HG02642 (cell line): ENCODE measurements around the gene NR1I3.
"Not testable (repeated sequence)": the region's sequence is repeated elsewhere in the genome, so short reads cannot be mapped to it uniquely, and the experiment has no call there.

ENCODE experiments used
- ATAC-seq: cut with Tn5 transposase; IDR thresholded peaks from one replicate; pipeline ENCODE4 v1.9.1; 2021; ENCODE audit warnings: mild to moderate bottlenecking; ENCODE audit not compliant: unreplicated experiment, poor library complexity

Gene NR1I3

DNA sequence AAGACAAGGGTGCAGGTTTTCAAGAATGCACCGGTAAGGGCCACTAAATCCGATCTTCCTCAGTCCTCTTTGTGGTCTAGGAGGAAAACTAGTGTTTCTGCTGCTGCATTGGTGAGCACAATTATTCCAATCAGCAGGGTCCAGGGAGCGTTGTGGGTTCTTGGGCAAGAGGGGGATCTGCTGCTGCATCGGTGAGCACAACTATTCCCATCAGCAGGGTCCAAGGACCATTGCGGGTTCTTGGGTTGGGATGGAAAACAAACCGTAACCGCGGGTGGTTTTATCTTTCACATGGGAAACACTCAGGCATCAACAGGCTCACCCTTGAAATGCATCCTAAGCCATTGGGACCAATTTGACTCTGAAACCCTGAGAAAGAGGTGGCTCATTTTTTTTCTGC lies 13.6 kb upstream of the NR1I3 start:
- ATAC-seq = no peak

DNA sequence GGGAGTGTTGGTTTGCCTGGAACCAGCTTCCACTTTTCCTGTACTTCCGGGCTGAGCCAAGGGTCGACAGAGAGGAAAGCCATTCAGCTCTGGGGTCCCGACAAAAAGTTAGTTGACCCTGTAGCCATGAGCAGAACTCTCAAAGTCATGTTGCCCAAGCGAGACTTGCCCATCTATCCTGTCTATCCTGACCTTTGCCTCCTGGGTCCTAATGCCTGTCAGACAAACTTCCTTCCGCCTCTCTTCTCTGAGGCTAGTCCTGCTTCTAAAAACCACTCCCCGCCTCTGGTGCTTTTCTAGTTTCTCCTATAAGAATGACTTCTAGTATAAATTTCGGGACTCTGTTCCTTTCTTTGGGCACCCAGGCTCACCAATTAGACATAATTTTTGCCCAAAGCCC lies 12.8 kb upstream of the NR1I3 start:
- ATAC-seq = no peak

DNA sequence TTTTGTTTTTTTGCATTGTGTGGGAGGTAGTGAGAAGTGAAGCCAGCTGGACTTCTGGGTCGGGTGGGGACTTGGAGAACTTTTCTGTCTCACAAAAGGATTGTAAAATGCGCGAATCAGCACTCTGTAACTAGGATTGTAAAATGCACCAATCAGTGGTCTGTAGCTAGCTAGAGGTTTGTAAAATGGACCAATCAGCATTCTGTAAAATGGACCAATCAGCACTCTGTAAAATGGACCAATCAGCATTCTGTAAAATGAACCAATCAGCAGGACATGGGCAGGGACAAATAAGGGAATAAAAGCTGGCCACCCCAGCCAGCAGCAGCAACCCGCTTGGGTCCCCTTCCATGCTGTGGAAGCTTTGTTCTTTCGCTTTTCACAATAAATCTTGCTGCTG lies 12.1 kb upstream of the NR1I3 start:
- not testable (repeated sequence) for ATAC-seq

DNA sequence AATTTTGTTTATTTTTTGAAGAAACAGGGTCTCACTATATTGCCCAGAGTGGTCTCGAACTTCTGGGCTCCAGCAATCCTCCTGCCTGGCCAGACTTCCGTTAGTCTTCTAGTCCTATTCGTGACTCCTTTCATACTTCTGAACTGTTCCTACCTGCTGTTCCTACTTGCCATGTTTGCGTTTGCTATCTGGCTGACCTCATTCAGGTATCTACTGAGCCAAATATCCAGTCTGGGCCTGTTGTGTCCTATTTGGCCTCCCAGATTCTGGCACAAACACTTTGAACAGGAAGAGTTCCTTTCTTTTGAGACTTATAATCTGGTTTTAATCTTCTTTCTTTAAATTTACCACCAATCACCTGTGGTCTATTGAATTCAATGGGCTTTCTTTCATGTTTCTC lies 6.9 kb upstream of the NR1I3 start:
- ATAC-seq = no peak

- no peak for ATAC-seq
Observed at GRCh38 chr1:161242313-161242712, 4.3 kb upstream of the NR1I3 start.

- no peak for ATAC-seq
Observed at GRCh38 chr1:161241682-161242081, 3.7 kb upstream of the NR1I3 start.

GRCh38 chr1:161235957-161236775 lies 1.8 kb downstream of the NR1I3 start:
- no peak for ATAC-seq

DNA sequence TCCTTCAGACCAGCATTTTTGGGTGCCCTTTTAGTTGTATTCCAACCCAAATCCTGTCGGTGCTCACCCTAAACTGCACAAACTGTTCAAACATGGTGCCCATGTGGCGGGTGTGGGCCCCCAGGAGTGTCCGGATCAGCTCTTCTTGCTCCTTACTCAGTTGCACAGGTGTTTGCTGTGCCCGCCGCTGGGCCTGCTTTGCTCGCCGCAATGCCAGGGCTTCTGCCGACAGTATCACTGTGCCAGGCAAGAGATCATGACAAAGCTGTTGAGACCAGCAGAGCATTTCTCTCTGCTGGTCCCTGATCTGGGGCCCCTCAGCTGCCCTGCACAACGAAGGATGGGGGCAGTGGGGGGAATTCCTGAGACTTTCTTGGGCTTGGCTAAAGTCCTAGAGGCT lies 4.9 kb downstream of the NR1I3 start:
- no peak for ATAC-seq

- no peak for ATAC-seq
Observed at GRCh38 chr1:161230762-161231161, 7.2 kb downstream of the NR1I3 start.

- no peak for ATAC-seq
Observed at GRCh38 chr1:161229896-161230295, 8.1 kb downstream of the NR1I3 start.

GRCh38 chr1:161228032-161228431 lies 10.0 kb downstream of the NR1I3 start:
- ATAC-seq = no peak

DNA sequence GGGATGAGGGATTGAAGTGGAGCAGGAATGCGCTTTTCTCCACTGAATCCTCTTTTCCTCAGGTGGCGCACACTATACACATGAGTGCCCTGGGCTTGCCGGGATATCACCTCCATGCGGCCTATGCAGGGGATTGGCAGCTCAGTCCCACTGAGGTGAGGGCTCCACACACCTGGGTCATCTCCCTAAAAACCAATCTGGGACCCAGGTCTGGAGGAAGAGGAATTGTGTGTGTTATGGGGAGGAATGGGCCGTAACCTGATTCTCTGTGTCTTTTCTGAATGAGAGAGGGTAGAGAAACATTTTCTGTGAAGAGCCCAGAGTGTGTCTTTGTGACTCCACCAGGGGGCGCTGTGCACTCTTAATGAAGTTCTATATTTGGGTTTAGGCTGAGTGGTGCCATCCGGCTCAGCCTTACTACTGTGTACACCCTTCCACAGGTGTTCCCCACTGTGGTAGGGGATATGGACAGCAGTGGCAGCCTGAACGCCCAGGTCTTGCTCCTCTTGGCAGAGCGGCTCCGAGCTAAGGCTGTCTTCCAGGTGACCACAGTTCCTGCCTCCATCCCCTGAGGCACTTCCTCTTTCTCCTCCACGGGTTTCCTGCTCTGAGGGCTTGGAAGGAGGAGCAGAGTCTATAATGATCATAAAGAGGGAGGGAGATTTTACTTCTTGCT lies 10.7 kb downstream of the NR1I3 start:
- peak; percentile 44 for ATAC-seq

DNA sequence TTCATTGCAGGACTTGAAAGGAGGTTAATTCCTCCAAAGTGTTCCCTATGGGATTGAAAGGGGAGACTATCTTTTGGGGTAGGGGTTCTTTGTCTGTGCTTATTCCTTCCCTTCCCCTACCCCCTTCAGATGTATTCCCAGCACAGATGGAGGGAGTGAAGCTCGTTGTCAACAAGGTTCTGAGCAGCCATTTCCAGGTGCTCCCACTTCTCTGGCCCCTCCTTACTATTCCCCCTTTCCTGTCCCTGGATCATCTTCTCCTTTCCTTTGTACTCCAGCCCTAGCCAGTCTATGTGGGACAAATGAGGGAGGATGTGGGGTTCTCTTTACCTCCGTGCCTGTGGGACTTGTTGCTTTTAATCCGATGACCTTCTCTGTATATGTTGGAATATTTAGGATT lies 11.2 kb downstream of the NR1I3 start:
- ATAC-seq = no peak

- no peak for ATAC-seq
Observed at GRCh38 chr1:161226320-161226711, 11.7 kb downstream of the NR1I3 start.

GRCh38 chr1:161225534-161226319 lies 12.3 kb downstream of the NR1I3 start, which contains the start of gene TOMM40L:
Gene TOMM40L, plus strand, starts transcription at chr1:161226060. Its CDS starts 430 bp downstream, at chr1:161226490.
- peak; percentile 95 for ATAC-seq

DNA sequence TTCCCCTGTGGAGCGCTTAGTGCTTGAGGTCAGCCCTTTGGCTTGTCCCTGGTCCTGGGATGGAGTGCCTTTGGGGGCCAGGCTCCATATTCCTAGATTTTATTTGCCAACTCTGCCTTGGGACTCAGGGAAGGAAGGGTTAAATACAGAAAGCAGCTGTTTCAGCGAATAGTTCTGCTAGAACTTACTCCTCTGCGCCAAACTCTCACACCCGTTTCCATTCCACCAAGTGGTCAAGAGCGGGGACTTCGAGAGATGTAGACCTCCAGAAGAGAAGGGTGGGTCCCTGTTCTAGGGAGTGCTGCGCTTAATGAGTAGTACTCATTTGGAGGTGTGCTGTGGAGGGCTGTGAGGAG lies 12.8 kb downstream of the NR1I3 start:
- no peak for ATAC-seq

- not testable (repeated sequence) for ATAC-seq
Observed at GRCh38 chr1:161224695-161225087, 13.3 kb downstream of the NR1I3 start.

DNA sequence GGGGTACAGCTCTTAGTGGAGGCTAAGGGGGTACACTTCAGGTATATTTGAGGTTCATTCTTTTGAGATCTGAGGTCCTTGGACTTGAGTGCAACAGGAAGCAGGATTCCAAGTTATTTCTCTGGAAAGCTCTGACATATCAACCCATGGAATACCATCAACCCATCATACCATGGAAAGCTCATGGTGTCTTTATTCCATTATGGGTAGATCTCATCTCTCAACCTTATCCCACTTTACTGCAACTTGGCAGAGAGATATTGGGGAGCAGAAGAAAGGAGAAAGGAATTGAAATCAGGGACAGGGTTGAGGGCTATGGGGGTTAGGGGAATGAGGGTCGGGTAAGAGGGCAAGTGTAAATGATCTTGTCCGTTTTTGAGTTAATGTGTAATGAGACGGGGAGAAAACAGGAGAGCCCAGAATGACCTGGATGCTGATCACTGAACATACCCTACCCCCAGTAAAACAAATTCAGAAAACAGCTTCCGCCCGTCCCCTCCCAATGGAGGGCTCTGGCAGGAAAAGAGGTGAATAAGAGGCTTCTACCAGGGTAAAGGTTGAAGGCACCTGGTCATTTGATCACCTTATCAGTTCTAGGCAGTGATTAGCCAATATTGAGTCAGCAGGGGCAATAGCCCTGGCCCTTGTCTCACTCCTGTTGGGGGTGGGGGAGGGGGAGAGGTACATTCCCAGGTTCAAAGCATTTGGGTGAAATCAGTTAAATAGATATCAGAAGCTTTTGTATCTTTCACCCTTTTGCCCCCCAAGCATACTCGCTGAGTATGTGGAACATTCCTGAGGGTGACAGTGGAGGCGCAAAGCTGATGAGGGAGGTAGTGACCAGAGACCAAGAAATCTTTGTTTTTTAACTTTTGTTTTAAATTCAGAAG lies 14.0 kb downstream of the NR1I3 start:
- no peak for ATAC-seq

GRCh38 chr1:161222175-161223019 lies 15.6 kb downstream of the NR1I3 start:
- no peak for ATAC-seq
